ENCODE data around the gene CLTRN.
"Not testable (repeated sequence)": the region's sequence is repeated elsewhere in the genome, so short reads cannot be mapped to it uniquely, and the experiment has no call there.

CLTRN gene

DNA sequence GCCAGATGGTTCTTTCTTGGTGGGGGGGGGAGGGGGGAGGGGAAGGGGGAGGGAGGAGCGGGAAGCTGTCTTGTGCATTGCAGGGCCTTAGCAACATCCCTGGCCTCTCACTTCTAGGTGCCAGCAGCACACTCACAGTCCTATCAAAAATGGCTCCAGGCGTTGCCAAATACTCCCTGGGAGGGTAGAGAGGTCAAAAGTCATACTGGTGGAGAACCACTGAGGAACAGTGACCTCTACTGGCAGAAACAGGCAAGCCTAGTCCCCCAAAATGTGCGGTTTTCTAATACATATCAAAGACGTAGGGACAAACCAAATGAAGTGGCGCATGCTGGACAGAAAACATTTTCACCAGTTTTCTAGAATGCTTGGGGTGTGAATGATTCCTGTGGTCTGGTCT, 17.1 kb downstream of the CLTRN start:
- not testable (repeated sequence) for DNase-seq (ENCODE audit: low spot score)

DNA sequence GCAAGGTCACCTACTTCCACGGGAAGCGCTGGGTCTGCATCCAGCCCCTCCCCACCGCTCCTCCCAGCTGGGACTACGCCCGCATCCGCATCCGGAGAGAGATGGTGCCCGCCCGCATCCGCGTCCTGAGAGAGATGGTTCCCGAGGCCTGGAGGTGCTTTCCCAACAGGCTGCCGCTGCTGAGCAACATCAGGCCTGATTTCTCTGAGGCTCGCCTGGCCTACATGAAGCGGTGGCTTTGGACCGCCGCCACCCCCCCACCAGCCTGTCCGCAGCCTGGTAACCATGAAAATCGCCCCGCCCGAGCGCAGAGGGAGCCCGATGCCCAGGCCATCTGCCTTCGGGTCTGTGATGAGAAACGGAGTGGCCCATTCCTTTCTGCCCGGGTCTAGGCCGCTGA, 18.1 kb downstream of the CLTRN start:
- no peak for DNase-seq (ENCODE audit: low spot score)

DNA sequence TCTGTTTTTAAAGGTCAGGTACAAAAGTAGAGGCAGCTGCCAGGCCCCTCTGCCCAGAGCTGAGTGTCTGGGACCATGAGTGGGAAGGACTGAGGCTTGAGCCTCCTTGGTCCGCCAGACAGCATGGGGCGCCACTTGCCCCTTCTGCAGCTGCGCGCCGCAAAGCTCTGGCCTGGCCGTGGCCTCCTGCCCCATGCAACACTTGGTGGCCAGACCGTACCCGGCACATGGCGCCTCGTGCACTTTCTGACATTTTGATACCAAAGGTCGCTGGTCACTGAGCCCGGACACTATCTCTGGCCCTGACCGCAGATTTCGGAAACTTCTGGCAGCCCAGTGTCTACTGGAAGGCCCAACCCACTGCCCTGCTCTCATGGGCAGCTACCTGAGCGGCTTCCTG, 18.6 kb downstream of the CLTRN start:
- no peak for DNase-seq (ENCODE audit: low spot score)

DNA sequence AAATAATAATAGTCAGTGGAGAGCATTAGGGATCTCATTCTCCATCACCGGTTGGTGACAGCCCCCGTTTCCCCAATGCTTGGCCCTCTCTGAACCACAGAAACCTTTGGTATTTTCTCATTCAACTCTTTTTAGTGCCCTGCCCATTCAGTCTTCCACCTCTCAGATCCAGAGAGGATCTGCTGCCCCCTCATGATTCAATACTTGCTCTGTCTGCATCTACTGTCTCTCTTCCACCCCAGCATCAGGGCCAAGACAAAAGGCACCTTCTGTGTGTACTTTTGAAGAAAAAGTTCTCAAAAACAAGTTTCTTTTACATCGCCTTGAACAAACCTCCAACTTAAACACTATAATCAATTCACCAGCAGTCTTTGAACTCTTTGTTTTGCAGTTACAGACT, 19.3 kb downstream of the CLTRN start:
- peak; percentile 2 for DNase-seq (ENCODE audit: low spot score)

DNA sequence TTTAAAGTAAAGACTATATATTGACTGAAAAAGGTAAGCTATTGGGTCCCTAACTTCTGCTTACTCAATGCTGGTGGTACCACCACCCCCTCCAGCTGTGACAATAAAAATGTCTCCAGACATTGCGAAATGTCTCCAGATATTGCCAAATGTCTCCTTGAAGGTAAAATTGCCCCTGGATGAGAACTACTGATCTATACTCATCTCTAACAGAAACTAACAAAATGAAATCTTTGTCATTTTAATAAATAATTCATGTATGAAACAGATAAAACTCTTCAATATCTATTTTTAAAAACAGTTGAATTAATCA, 20.1 kb downstream of the CLTRN start:
- no peak for DNase-seq (ENCODE audit: low spot score)

DNA sequence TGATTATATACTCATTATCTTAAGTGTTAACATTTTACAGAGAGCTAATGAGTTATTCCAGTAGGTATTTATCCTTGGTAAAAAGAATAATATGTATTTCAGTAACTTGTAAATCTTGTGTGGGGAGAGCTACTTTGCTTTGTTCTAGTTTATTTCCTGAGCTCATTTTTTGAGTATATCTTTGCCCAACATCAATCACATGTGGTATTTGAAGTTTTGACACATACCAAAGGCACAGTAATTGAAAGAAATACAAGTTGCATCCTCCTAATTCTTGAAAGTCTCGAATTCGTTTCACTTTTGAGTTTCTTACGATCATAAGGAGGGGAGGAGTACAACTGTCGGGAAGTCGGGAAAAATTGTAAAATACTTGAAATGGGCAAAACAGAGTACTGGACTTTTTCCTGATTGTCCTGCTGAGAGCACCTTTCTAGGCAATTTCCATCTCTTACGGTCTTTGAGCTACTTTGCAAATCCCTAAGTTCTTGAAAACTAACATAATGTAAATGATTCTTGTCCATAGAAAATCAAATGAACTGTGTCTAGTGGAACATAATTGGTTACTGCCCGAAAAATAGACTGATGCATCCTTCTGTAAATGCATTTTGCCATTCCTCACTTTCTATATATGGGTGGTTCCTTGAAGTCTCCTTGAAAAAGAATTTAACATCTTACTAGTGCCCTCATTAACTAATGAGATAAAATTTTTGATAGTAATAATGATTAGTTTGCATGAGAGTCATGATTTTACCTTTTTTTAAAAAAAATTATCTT, 20.6 kb downstream of the CLTRN start:
- DNase-seq (ENCODE audit: low spot score): no peak

DNA sequence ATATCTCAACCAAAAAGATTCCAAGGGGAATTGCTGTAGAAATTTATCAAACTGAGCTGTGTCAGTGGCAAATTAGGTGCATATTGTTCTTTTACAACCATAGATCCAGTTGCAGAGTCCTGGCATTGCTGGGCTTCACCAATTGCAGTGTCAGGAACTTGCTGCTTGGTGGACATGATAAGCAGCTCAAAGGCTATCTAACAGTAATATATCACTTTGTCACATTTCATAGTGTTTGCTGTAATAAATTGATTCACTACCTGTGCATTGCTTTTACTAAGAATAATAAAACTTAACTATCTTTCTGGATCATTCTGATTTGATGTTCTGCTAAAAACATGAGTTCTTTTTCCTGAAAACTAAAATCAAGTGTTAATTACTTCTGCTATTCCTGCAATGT, 33.0 kb downstream of the CLTRN start:
- DNase-seq (ENCODE audit: low spot score): no peak

DNA sequence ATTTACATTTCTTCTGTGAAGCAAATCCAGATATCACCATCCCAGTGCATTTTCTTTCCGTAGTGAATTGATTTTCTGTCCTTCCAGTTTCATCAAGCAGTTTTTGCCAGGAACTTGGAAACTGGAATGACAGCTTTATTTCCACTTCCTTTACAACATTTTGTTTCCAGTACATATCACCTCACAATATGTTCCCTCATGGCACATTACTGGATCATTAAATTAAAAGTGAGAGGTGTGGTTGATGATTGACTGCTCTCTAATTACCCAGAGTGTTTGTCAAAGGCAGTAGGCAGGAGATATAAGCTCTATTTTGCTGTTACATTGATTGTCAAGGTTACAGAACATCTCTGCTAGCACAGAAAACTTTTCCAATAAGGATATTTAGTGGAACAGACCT, 41.6 kb downstream of the CLTRN start:
- DNase-seq (ENCODE audit: low spot score): no peak

DNA sequence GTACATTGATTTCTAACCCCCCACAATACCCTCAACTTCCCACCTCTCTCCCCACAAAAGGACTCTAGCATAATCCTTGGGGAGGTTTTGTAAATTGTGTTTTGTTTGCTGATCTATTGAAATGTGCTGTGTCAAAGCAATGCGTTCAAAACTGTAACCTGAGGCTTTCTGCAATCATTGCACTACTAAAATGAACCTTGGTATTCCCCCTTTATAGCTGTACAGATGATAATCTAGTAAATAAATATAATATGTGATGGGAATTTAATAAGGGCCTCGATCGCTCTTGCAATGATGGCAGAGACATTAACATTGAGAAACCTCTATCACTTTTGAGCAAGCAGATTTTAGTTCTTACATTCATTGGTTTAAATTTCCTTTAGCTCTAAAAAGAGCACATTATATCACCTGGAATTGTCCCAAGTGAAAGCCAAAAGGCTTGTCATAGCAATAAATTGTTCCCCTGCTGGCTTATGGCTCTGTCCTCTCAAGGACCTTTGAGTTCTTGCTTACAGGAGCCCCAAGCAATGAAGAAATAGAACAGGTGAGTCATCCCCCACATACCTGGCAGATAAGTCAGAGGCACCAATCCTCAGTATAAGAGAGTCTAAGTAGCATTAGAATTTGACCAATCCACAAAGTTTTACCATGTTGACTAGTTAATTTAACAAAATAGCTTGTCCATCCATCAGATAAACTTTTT, 45.4 kb downstream of the CLTRN start:
- no peak for DNase-seq (ENCODE audit: low spot score)

DNA sequence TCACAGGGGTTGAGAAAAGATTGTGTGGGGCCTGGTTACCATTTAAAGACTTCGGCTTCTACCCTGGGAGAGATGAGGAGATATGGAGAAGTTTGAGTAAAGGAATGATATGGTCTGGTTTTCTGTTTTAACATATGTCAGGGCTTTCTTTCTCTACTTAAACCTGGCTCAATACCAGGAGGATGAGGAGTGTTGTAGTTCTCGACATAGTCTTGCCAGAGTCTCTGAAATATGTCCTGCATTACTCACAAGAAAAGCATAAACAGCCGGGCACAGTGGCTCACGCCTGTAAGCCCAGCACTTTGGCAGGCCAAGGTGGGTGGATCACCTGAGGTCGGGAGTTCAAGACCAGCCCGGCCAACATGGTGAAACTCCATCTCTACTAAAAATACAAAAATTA, 47.5 kb downstream of the CLTRN start:
- DNase-seq (ENCODE audit: low spot score): no peak

DNA sequence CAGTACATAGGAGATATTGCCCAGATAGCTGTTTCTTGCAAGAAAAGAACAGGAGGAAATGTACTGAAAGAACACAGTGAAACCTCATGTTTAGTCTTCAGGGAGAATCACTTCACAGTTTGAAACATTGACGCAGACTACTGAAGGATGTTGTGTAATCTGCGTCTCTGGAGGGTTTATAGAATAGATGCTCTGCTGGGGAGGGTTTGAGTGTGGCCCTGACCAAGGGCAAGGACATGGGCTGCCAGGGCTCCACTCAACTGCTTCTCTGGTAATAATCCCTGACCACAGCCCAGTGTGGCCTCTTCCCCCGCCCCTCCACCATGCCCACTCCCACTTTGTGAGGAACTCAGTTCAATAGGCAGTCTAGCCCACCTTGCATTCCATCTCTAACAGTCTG, 48.1 kb downstream of the CLTRN start:
- no peak for DNase-seq (ENCODE audit: low spot score)

DNA sequence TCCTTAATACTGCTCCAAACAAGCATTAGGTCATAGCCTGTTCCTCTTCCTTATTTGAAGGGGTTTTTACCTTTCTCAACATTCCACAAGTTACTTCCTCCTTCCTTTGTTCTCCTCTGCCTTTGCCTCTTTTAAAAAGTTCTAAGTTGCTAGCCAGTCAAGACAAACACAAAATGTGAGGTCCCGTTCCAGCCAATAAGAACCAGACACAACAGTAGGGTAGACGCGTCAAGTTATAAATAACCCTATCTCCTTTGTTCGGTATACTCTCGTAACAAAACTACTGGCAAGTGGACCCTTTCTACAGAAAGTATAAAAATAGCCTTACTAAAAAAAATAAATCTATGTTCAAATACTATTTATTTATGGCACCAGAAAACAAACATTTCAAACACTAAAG, 57.5 kb downstream of the CLTRN start:
- DNase-seq (ENCODE audit: low spot score): no peak

DNA sequence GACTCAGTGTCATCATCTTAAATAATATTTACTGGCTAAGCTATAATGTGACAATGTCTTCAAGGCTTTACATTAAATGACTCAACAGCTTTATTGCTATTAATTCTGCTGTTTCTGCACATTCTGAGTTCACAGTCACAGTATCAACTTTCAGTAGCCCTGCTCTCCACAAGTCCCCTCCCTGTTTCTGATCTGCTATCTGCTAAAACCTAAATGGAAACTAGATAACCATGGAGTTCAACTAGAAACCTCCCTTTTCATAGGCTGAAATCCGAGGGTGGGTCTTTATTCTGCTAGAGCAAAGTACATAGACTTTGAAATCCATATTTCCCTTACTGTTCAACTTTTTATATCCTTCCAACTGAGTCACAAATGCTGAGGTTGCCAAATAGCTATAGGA, 58.5 kb downstream of the CLTRN start:
- no peak for DNase-seq (ENCODE audit: low spot score)

DNA sequence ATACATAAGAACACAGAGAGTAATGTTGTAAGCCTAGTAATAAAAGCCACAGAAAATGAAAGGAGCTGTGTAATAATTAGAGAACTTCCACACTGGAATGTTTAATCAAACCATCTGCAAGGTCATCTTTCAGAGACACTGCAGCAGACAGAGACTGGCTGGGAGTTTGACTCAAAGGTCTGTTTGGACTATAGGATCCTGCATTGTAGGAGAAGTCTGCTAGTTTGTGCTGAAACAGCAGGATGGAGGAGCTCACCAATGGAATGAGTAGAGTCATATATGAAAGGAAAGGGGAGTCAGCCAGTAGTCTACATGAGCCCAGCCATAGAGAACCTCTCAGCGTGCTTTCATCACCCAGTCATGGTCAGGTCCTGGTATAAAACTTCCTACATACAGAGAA, 59.4 kb downstream of the CLTRN start:
- no peak for DNase-seq (ENCODE audit: low spot score)

DNA sequence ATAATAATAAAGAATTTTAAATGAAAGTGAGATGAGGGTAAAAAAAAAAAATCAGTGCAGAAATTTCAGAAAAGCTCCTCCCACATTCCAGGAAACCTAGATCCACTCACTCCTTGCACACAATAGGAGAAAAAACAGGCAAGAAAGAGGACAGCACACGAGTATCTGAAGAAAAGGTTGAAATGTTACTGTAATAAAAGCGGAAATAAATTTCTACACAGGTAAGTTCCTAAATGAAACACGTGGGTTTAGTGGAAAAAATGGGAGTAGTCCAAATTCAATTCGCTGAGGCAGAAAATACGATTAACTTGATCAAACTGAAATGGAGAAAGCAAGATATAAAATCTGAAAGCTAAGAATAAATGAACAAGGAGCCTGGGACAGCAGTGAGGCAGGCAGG, 61.8 kb downstream of the CLTRN start:
- DNase-seq (ENCODE audit: low spot score): no peak

DNA sequence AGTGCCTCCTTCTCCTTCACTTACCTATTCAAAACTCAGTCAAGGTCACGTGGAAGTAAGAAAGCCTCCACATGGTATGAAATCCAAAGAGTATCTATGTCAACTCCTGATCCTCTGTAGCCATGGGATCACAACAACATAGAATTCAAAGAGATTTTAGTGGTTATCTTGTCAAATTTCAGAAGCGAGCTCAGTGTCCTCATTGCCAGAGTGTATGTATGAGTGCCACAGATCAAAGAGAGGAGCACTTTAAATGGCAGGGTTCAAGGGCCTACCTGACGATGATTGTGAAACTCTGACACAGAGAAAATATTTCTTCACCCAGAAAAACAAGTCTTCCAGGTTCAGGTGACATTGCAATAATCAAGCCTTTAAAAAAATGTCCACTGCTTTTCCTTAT, 62.7 kb downstream of the CLTRN start:
- no peak for DNase-seq (ENCODE audit: low spot score)

DNA sequence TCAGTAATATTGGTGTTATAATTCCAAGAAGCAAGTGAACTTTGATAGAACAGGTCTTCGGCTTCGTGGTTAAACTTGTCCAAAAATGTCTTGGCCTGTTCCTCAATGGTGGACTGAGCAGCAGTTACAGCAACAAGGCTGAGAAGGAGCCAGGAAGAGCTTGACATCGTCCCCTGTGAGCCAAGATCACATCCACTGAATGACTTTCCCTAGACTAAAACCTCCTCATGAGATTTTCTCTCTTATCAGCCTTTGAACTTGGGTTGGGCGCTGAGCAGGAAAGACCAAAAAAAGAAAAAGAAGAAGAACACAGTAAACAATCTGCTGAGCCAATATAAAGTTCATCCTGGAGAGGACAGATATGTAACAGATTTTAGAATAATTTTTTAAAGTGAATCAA, 63.9 kb downstream of the CLTRN start, which contains the start of gene ACE2:
ACE2 (minus strand) TSS at position 216 of the 400 bp plus-strand sequence; CDS start at position 167, 49 bp downstream.
- DNase-seq (ENCODE audit: low spot score): no peak

DNA sequence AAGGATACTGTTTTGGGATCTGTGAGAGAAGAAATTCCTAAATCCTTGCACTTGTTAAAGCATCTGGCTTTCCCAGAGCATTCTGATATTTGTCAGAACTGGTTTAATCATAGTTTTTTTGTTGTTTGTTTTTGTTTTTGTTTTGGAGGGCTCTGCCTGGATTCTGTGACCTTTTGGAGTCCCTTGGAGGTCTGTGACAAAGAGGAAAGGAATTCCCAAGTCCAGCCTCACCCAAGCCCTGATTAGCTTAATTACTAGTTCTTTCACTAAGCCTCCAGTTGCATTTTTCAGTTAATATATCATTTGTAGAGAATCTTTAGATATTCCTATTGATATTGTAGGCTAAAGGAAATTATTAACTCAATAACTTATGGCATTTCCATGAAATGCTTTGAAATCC, 64.6 kb downstream of the CLTRN start:
- DNase-seq (ENCODE audit: low spot score): no peak

DNA sequence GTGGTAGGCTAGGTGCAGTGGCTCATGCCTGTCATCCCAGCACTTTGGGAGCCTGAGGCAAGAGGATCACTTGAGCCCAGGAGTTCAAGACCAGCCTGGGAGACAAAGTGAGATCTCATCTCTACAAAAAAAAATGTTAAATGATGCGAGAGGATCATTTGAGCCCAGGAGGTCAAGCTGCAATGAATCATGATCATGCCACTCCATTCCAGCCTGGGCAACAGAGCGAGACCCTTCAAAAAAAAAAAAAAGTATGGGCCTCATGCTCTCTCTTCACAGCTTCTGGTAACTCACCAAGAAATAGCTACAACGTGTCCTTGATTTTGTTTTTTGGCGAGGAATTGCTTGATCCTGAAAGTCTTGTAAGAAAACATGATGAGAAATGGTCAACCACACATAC, 65.1 kb downstream of the CLTRN start:
- no peak for DNase-seq (ENCODE audit: low spot score)

DNA sequence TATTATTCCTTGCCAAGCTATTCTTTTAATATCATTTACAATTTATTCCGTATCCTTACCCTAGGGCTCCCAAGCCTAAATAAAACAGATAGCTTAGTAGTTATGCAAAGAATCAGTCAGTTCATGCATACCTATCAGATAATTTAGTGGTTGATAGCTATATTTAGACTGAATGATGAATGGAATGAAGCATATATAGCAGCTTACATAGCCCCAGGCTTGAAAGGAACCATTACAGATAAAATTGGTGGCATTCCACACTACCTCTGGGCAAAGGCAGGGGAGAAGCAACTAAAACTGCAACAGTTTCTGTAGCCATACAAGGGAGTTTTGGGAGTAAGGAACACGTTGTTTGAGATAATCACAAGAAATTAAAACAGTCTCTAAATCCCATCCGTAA, 66.6 kb downstream of the CLTRN start:
- no peak for DNase-seq (ENCODE audit: low spot score)

DNA sequence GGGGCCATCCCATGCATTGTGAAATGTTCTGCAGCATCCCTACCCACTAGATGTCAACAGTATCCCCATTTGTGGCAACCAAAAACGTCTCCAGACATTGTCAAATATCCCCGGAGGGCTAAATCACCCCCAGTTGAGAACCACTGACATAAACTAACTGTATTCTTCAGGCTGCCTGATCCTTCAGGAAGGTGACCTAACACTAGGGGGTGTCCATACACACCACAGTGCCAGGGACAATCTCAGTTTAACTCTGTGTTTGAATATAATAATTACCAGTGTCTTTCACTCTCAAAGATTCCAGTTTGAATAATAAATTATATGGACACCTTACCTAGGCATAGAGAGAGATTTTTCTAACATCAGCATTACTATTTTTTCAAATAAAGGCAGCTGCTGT, 70.2 kb downstream of the CLTRN start:
- no peak for DNase-seq (ENCODE audit: low spot score)

DNA sequence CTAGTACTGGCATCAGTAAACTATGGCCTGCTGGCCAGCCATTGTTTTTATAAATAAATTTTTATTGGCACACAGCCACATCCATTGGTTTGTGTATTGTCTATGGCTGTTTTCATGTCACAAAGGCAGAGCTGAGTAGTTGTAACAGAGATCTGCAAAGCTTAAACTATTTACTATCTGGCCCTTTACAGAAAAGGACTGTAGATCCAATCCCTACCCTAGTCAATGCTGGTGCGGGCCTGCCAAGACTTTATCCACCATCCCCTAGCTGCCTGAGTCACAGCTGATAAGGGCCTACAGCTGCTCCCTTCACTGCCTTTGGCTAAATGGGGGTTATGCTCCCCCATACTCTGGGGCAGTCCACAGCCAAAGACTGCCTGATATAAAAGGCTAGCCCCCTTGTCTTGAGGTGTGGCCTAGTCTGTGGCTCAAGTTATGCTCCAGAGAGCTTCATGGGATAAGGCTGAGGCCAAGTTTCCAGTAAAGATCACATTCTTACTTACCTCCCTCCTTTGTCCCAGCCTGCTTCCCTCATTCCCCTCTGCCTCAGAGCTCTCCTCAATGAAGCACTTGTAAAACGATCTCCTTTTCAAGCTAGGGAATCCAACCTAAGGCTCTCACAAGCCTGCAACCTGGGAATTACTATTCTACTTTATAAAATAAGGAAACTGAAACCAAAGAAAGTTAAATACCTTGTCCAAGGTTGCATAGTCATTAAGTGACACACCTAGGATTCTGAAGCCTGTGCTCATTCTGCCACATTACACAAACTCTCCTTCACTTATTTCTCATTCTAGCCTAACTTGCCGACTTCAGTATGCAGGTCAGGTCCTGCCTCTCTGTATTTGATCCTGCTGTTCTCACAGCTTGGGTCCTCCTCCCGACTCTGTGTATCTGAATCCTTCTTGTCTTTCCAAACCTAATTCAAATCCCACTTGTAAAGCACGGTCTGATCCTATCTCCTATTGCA, 84.5 kb downstream of the CLTRN start:
- DNase-seq (ENCODE audit: low spot score): no peak

All from pons (tissue), 1 donor.